SHP77 (cell line): ENCODE results near the gene CHCHD3.

Experiments used
- DNase-seq, 2 experiments: peaks; one replicate each; lab custom pipeline; 2025; lab: John Stamatoyannopoulos, UW

CHCHD3 gene

DNA sequence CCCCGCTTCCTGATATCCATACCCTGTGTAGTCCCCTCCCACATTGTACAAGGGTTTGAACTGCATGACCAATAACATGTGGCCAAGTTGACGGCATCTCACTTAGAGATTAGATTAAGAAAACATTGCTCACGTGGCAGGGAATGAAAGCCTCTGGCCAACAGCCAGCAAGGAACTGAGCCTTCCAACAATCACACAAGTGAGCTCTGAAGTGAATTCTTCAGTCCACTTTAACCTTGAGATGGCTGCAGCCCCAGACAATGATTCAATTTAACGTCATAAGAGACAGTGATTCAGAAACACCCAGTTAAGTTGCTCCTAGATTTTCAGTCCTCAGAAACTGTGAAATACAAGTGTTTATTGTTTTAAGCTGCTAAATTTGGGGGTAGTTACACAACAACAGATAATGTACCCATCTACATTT is 339.7 kb downstream of the CHCHD3 start:
- DNase-seq: no peak

DNA sequence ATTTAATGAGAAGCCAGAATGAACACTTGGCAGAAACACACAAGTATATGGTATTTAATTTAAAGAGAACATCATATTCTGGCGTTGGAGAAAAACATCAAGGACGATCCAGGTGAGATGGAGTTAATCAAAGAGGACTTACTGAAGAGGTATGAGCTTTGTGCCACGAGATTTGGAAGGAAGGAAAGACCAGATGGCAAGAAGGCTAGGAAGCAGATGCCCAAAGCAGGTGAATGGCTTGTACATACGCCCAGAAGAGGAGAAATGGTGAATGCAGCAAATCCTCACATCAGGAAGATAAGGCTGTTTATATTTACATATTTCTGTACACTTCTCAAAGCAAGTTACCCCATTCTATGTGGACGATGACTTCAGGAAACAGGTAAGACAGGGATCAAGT is 341.7 kb downstream of the CHCHD3 start:
- DNase-seq: no peak

DNA sequence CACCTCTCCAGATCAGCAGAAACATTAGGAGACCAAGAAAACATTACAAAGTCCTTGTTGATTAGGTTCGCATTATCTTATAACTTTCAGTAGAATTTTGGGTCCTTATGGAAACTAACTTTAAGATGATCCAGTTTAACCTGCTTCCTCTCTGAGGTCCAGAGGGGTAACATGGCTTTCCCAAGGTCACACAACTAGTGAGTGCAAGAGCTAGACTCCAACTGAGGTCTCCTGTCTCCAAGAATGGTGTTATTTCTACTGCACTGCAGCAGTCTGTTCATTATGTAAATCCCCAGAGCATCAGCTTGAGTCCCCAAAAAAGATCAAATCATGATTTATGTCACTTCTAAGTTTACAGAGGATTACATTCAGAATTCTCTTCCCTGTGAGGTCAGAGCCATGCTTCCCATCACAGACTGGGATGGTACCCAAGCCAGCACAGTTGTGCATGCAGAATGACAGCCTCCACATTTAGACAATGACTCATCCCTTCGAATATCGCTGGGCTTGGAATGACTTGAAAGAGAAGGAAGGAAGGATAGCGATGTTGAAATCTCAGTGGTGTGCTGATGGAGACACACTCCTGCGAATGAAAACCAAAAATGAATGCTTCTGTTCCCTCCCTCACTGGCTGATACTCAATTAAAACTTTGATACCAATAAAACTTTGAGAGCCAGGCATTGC is 342.5 kb downstream of the CHCHD3 start:
- no peak for DNase-seq

DNA sequence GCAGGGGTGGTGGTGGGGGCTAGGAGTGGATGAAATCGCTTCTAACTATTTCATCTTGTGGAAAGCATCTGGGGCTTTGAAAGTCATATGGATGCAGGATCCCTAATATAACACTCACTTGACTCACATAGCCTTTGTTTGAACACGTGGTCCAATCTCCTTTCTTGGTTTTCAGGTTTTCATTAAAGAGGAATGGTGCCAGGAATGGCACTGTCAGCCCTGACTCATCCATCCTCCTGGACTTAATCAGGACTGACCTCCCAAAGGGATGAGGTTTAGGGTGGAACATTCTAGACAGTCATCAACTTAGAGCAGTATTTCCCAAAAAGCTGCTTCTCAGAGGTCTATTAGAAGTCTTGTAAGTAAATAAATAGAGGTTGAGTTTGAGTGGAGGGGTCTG is 343.6 kb downstream of the CHCHD3 start:
- no peak for DNase-seq

DNA sequence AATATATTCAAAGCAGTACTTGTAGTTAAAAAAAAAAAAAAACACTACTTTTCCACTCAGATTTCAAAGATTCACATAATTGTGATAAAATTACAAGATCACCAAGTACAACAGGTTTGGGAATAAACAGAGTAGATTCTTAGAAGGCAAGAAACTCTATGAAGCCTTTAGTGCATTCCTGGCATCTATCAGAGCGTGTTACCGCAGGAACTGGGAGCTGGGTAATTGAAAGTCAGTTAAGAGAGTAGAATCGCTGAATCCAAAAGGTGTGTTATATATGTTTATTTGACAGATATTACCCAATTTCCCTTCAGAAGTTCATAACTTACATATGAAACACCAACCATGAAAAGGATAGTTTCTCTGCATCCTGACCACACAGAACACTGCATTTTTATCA is 346.4 kb downstream of the CHCHD3 start:
- no peak for DNase-seq
